ENCODE data around the gene ZNF783. TPM values are rescaled to one million over a fixed set of nuclear protein-coding genes. Genes with fewer than 3 reads are reported as not detected.
"Not testable (repeated sequence)": the region's sequence is repeated elsewhere in the genome, so short reads cannot be mapped to it uniquely, and the experiment has no call there.

Gene ZNF783
- total and polyA plus RNA-seq, 9 of the 15 experiments (the other 6 are each of a cell fraction or from before 2014, with no cell fraction given) = 0.66 to 11.2 (median 5.4) TPM

- peaks cover 43% of the 10 kb centered on the region for H3K36me3 ChIP-seq (ENCODE audit: control insufficient read depth, insufficient read depth, low read length)
- 0 out of 2 replicates have a peak, but pooled peaks cover 5% of the 10 kb centered on the region for H3K9me3 ChIP-seq (replicated peaks; ENCODE audit: control insufficient read depth, insufficient read depth, low read depth, low read length)
- no peak overlapping the region for H3K4me3 ChIP-seq
- no TSS peak for BruUV-seq (replicated peaks)
- FAIRE-seq = no peak
- TF ChIP-seq MYNN (IDR thresholded peaks at IDR 0.05) = 0 out of 2 replicates have a peak, but pooled peaks have one; percentile 6
- no peak for TF ChIP-seq MYNN (CRISPR knock-in tag; IDR thresholded peaks at IDR 0.05)
- peak; percentile 46; the same call in 1 of the 2 replicates for TF ChIP-seq RBFOX2 (IDR thresholded peaks at IDR 0.05; ENCODE audit: low read depth, low read length)
- peak; percentile 67; the same call in 1 of the 2 replicates for TF ChIP-seq POLR2G (IDR thresholded peaks at IDR 0.05; ENCODE audit: low read depth, low read length)
- TF ChIP-seq KAT8 (IDR thresholded peaks at IDR 0.05; ENCODE audit: low read depth) = no peak
- TF ChIP-seq RBM22 (IDR thresholded peaks at IDR 0.05; ENCODE audit: low read depth, low read length, poor library complexity, severe bottlenecking) = peak; percentile 77
- in situ Hi-C loops (cut with MboI) = no loop called here
- H3K79me2 ChIP-seq (ENCODE audit: control insufficient read depth, insufficient read depth, low read length) = no peaks in the 10 kb centered on the region
- no peak for DNase-seq (ENCODE audit: extremely low read depth in 1 of 4, low spot score in 3 of 4)
- ChIA-PET CTCF (ENCODE audit: low intra/inter-chr PET ratio) (no interaction called here), POLR2A (interaction anchor here (1.3 kb wide), 2 partner anchors 9 to 13 kb away, joined by 3 to 4 read pairs; no protein-coding TSS in a partner anchor)
- intact Hi-C loops (cut with micrococcal nuclease) = no loop called here
- H3K27me3 ChIP-seq (ENCODE audit: control insufficient read depth in 2 of 2, insufficient read depth in 2 of 2, low read length in 2 of 2) = no peaks in the 10 kb centered on the region
- H3K27ac ChIP-seq (ENCODE audit: extremely low read depth, low read depth, low read length) = no peak overlapping the region
- no peaks in the 10 kb centered on the region for H3K9me1 ChIP-seq (ENCODE audit: control insufficient read depth, insufficient read depth, low read length)
- 92% methylated on average over 18 of the region's 22 CpGs for WGBS (ENCODE audit: insufficient coverage, low coverage, missing lambda C conversion rate)
- no peak overlapping the region for H3K4me2 ChIP-seq (ENCODE audit: insufficient read depth, low read length)
- peaks cover 0 to 4% of the 10 kb centered on the region in 2 experiments; a peak in 2 of 5 replicates for H3K4me1 ChIP-seq (replicated peaks in 1 of 2; ENCODE audit: control insufficient read depth in 2 of 2, insufficient read depth in 2 of 2, low read length in 2 of 2)
- no peak overlapping the region for H3K9ac ChIP-seq (ENCODE audit: insufficient read depth in 1 of 2, low read depth in 2 of 2, low read length in 2 of 2)
- H4K20me1 ChIP-seq (replicated peaks; ENCODE audit: control insufficient read depth, insufficient read depth, low read length) = peaks cover 3% of the 10 kb centered on the region
- no peak overlapping the region for H2AFZ ChIP-seq (ENCODE audit: low read depth, low read length)
- ATAC-seq = no peak
These were observed 36.3 kb upstream of the ZNF783 start for GRCh38 chr7:149225656-149226055.

GRCh38 chr7:149226366-149226765, 35.6 kb upstream of the ZNF783 start:
- H3K9ac ChIP-seq (ENCODE audit: insufficient read depth in 1 of 2, low read depth in 2 of 2, low read length in 2 of 2); H3K4me3 ChIP-seq; H3K27ac ChIP-seq (ENCODE audit: extremely low read depth, low read depth, low read length); intact Hi-C loops (cut with micrococcal nuclease); H2AFZ ChIP-seq (ENCODE audit: low read depth, low read length); H3K4me2 ChIP-seq (ENCODE audit: insufficient read depth, low read length); H4K20me1 ChIP-seq (replicated peaks; ENCODE audit: control insufficient read depth, insufficient read depth, low read length); FAIRE-seq; H3K9me1 ChIP-seq (ENCODE audit: control insufficient read depth, insufficient read depth, low read length); H3K79me2 ChIP-seq (ENCODE audit: control insufficient read depth, insufficient read depth, low read length); H3K9me3 ChIP-seq (replicated peaks; ENCODE audit: control insufficient read depth, insufficient read depth, low read depth, low read length); H3K4me1 ChIP-seq (replicated peaks in 1 of 2; ENCODE audit: control insufficient read depth in 2 of 2, insufficient read depth in 2 of 2, low read length in 2 of 2); CTCF ChIA-PET (ENCODE audit: low intra/inter-chr PET ratio); ATAC-seq; DNase-seq (ENCODE audit: extremely low read depth in 1 of 4, low spot score in 3 of 4); H3K27me3 ChIP-seq (ENCODE audit: control insufficient read depth in 2 of 2, insufficient read depth in 2 of 2, low read length in 2 of 2); in situ Hi-C loops (cut with MboI): not testable (repeated sequence)
- POLR2A ChIA-PET = interaction anchor here (0.6 to 1.3 kb wide), 4 partner anchors 9 to 1639 kb away, joined by 3 to 4 read pairs (median 3); no protein-coding TSS in a partner anchor
- WGBS (ENCODE audit: insufficient coverage, low coverage, missing lambda C conversion rate) = 84% methylated on average over 17 of the region's 17 CpGs
- peaks cover 36% of the 10 kb centered on the region for H3K36me3 ChIP-seq (ENCODE audit: control insufficient read depth, insufficient read depth, low read length)
- TSS peak; percentile 32 for BruUV-seq (replicated peaks)
- 0 out of 2 replicates have a peak, but pooled peaks have one; percentile 8 for TF ChIP-seq POLR2A (conservative IDR thresholded peaks at IDR 0.05)
